K562 (cell line): ENCODE measurements around the gene JUP. TPM values are rescaled to one million over a fixed set of nuclear protein-coding genes. Genes with fewer than 3 reads are reported as not detected.

ENCODE experiments used
- ATAC-seq: fragments of 200-7000 bp; cut with Tn5 transposase; 3 replicates; pipeline ENCODE4 v1.9.1; 2020; ENCODE audit warnings: moderate library complexity
- BruUV-seq: library from RNA; stranded (reverse); fragments of 400-500 nt; replicated peaks from 2 replicates; lab custom pipeline; 2021; lab: Mats Ljungman, UMichigan
- CTCF ChIA-PET: fragments of 300-600 bp; formaldehyde crosslinking; extraction: SDS; loops from one replicate; lab custom pipeline; 2021; ENCODE audit warnings: low intra/inter-chr PET ratio; lab: Yijun Ruan, JAX
- POLR2A ChIA-PET: fragments of 300-600, 350-650 bp; sonication (Branson Sonifier 250); formaldehyde crosslinking; extraction: SDS; loops from one replicate; lab custom pipeline; 2021; ENCODE audit warnings: antibody characterized with exemption, inconsistent platforms; lab: Yijun Ruan, JAX
- DNase-seq, 4 experiments: peaks; one replicate each; pipeline versions ENCODE4 v3.0.0 to v3.0.0-alpha.2; 2011 to 2018; ENCODE audit warnings: low spot score in 3 of 4, mixed read lengths in 3 of 4; ENCODE audit errors: extremely low read depth in 1 of 4
- FAIRE-seq: peaks from 2 replicates; lab custom pipeline; 2011; peaks lifted over from hg19 to GRCh38; lab: Jason Lieb, UNC
- H2AFZ ChIP-seq: 2 replicates; pipeline ENCODE4 v1.6.0; 2011; ENCODE audit warnings: low read depth, low read length, control low read depth, inconsistent platforms
- H3K27ac ChIP-seq: fragments of 200-600 bp; 3 replicates; pipeline ENCODE4 v1.8.0; 2011; ENCODE audit warnings: low read depth, mild to moderate bottlenecking, control low read depth, inconsistent platforms, low read length, moderate library complexity, mixed read lengths; ENCODE audit errors: extremely low read depth
- H3K27me3 ChIP-seq, 2 experiments: fragments of 300-600 bp in 1 of 2; 2 replicates in 1 of 2; 3 replicates in 1 of 2; pipeline versions ENCODE4 v1.6.0 to v1.8.0; 2011; ENCODE audit warnings: inconsistent platforms in 2 of 2, low read length in 2 of 2, mild to moderate bottlenecking in 1 of 2, mixed read lengths in 1 of 2, moderate library complexity in 1 of 2; ENCODE audit not compliant: control insufficient read depth in 2 of 2, insufficient read depth in 2 of 2
- H3K36me3 ChIP-seq: fragments of 300-600 bp; 3 replicates; pipeline ENCODE4 v1.8.0; 2011; ENCODE audit warnings: mild to moderate bottlenecking, low read length, inconsistent platforms; ENCODE audit not compliant: control insufficient read depth, insufficient read depth
- H3K4me1 ChIP-seq, 2 experiments: fragments of 200-600 bp in 1 of 2; replicated peaks in 1 of 2; 2 replicates in 1 of 2; 3 replicates in 1 of 2; pipeline versions ENCODE4 v1.5.1 to v1.8.0; 2011; ENCODE audit warnings: inconsistent platforms in 2 of 2, low read length in 2 of 2, mild to moderate bottlenecking in 1 of 2, mixed read lengths in 1 of 2, moderate library complexity in 1 of 2; ENCODE audit not compliant: control insufficient read depth in 2 of 2, insufficient read depth in 2 of 2
- H3K4me2 ChIP-seq: 2 replicates; pipeline ENCODE4 v1.6.1; 2011; ENCODE audit warnings: low read length, control low read depth, inconsistent platforms, mixed read lengths; ENCODE audit not compliant: insufficient read depth
- H3K4me3 ChIP-seq: fragments of 200-600 bp; sonication (generic), shearing (Covaris generic); 2 replicates; pipeline ENCODE4 v1.5.1; 2016; ENCODE audit warnings: control low read depth, inconsistent platforms
- H3K79me2 ChIP-seq: fragments of 200-600 bp; 3 replicates; pipeline ENCODE4 v1.8.0; 2011; ENCODE audit warnings: low read length, inconsistent platforms; ENCODE audit not compliant: control insufficient read depth, insufficient read depth
- H3K9ac ChIP-seq, 2 experiments: 2 replicates each; pipeline versions ENCODE4 v1.6.0 to v1.6.1; 2011; ENCODE audit warnings: low read depth in 2 of 2, low read length in 2 of 2, control low read depth in 1 of 2, inconsistent platforms in 1 of 2, mild to moderate bottlenecking in 1 of 2, mixed read lengths in 1 of 2; ENCODE audit not compliant: insufficient read depth in 1 of 2
- H3K9me1 ChIP-seq: one replicate; pipeline ENCODE4 v1.6.0; 2011; ENCODE audit warnings: inconsistent platforms, mild to moderate bottlenecking, low read length, moderate library complexity; ENCODE audit not compliant: control insufficient read depth, insufficient read depth
- H3K9me3 ChIP-seq: replicated peaks from 2 replicates; pipeline ENCODE4 v1.5.1; 2011; ENCODE audit warnings: low read depth, low read length, inconsistent platforms; ENCODE audit not compliant: control insufficient read depth, insufficient read depth
- H4K20me1 ChIP-seq: replicated peaks from 2 replicates; pipeline ENCODE4 v1.6.1; 2011; ENCODE audit warnings: low read length, inconsistent platforms, mixed read lengths; ENCODE audit not compliant: control insufficient read depth, insufficient read depth
- CEBPB ChIP-seq: fragments of 450-650 bp; IDR thresholded peaks from 2 replicates; pipeline ENCODE4 v1.6.1; 2016; ENCODE audit warnings: missing genetic modification characterization, missing compliant biosample characterization
- CHD1 ChIP-seq: fragments of 200-600 bp; sonication (generic); IDR thresholded peaks from one replicate; pipeline ENCODE4 v1.6.1; 2012; ENCODE audit warnings: mild to moderate bottlenecking, moderate library complexity, low read length, inconsistent platforms
- FOXP4 ChIP-seq: sonication (generic); formaldehyde crosslinking; IDR thresholded peaks from 2 replicates; pipeline ENCODE4 v1.8.0; 2022; ENCODE audit warnings: mild to moderate bottlenecking, missing genetic modification reagents, borderline replicate concordance
- HMGXB4 ChIP-seq: sonication (generic); formaldehyde crosslinking; IDR thresholded peaks from 2 replicates; pipeline ENCODE4 v1.8.1; 2023; ENCODE audit warnings: mild to moderate bottlenecking, missing genetic modification reagents
- LARP7 ChIP-seq: fragments of 450-650 bp; IDR thresholded peaks from 2 replicates; pipeline ENCODE4 v1.6.1; 2016
- MED1 ChIP-seq: sonication (generic); formaldehyde crosslinking; IDR thresholded peaks from 2 replicates; pipeline ENCODE4 v1.8.1; 2023; ENCODE audit warnings: missing genetic modification reagents, borderline replicate concordance
- MTA1 ChIP-seq: fragments of 450-650 bp; IDR thresholded peaks from 2 replicates; pipeline ENCODE4 v1.6.1; 2017; ENCODE audit warnings: borderline replicate concordance
- MTA3 ChIP-seq: fragments of 450-650 bp; formaldehyde crosslinking; IDR thresholded peaks from 2 replicates; pipeline ENCODE4 v1.6.1; 2017; ENCODE audit warnings: mild to moderate bottlenecking, borderline replicate concordance
- NFYB ChIP-seq: IDR thresholded peaks from 2 replicates; pipeline ENCODE4 v1.6.1; 2011; ENCODE audit warnings: mild to moderate bottlenecking, moderate library complexity; ENCODE audit not compliant: insufficient read length; ENCODE audit errors: extremely low read depth
- OTX1 ChIP-seq: fragments of 450-650 bp; formaldehyde crosslinking; IDR thresholded peaks from 2 replicates; pipeline ENCODE4 v1.4.0; 2022; ENCODE audit warnings: mild to moderate bottlenecking
- SREBF1 ChIP-seq: fragments of 150-350 bp; IDR thresholded peaks from 2 replicates; pipeline ENCODE4 v1.6.1; 2014; ENCODE audit warnings: antibody characterized with exemption, low read depth, low read length, borderline replicate concordance
- WHSC1 ChIP-seq: IDR thresholded peaks from one replicate; pipeline ENCODE4 v1.6.1; 2012; ENCODE audit warnings: low read length, control low read depth, inconsistent platforms
- ZNF431 ChIP-seq: sonication (generic); formaldehyde crosslinking; IDR thresholded peaks from 2 replicates; pipeline ENCODE4 v1.8.0; 2022; ENCODE audit warnings: mild to moderate bottlenecking, missing genetic modification reagents
- ZNF584 ChIP-seq: fragments of 200-800 bp; sonication (Bioruptor generic); IDR thresholded peaks from 2 replicates; pipeline ENCODE4 v1.6.1; 2016; ENCODE audit warnings: low read depth, mild to moderate bottlenecking, missing genetic modification characterization, missing compliant biosample characterization
- WGBS: fragments of 100-300 bp; shearing (Covaris generic); methylation state at CpG from one replicate; pipeline ENCODE4 v1.1.6; 2016; ENCODE audit warnings: low coverage, mixed read lengths; ENCODE audit not compliant: insufficient coverage; ENCODE audit errors: missing lambda C conversion rate; 5-methylcytosine and 5-hydroxymethylcytosine counted together
- in situ Hi-C: fragments of 300-500 bp; cut with MboI; formaldehyde crosslinking; loops from 4 replicates; pipeline ENCODE4 v1.15.0; 2018; ENCODE audit warnings: inconsistent platforms, mixed read lengths
- intact Hi-C: fragments of 100-400 bp; cut with micrococcal nuclease; formaldehyde crosslinking; loops from 2 replicates; pipeline ENCODE4 v1.14.2; 2022
- polyA plus RNA-seq, 8 experiments: library from polyadenylated mRNA; depleted of rRNA in 4 of 8; stranded (reverse) in 5 of 8; unstranded in 3 of 8; fragments of >200 nt; fragmentation: Nextera tagmentation in 2 of 8; fragmentation: Illumina TruSeq in 1 of 8; extraction: Ambion mirVana in 2 of 8; extraction: Trizol in 1 of 8; gene quantifications; 2 replicates each; pipeline versions ENCODE4 v1.2.1 to v1.2.3, GENCODE V29; 2011 to 2014; ENCODE audit warnings: inconsistent platforms in 1 of 8, missing spikeins in 1 of 8
- total RNA-seq, 7 experiments: library from RNA; depleted of rRNA in 6 of 7; stranded (reverse); fragments of >200 nt in 6 of 7; fragmentation: Illumina TruSeq in 2 of 7; extraction: Trizol in 2 of 7; gene quantifications; 2 replicates each; pipeline versions ENCODE4 v1.2.1 to v1.2.3, GENCODE V29; 2011 to 2021; ENCODE audit warnings: low replicate concordance in 1 of 7
- TF ChIP-seq, protein P1 (sequence below): fragments of 450-650 bp; IDR thresholded peaks from 2 replicates; pipeline ENCODE4 v1.6.1; 2017; ENCODE audit warnings: antibody characterized with exemption, mild to moderate bottlenecking

Gene JUP
- total and polyA plus RNA-seq, 9 of the 15 experiments (the other 6 are each of a cell fraction or from before 2014, with no cell fraction given), result 6.4 to 177 (median 31.2) TPM

GRCh38 chr17:41730479-41730878 is 56.0 kb downstream of the JUP start:
- Histone ChIP-seq H3K4me3 (no peak overlapping the region), H3K36me3 (no peaks in the 10 kb centered on the region), H3K9me3 (no peaks in the 10 kb centered on the region), H3K9me1 (no peaks in the 10 kb centered on the region), H4K20me1 (no peaks in the 10 kb centered on the region), H3K27me3 (peaks cover 23 to 42% of the 10 kb centered on the region in 2 experiments; a peak in 4 of 5 replicates), H3K9ac (no peak overlapping the region), H3K4me1 (peaks cover 3 to 28% of the 10 kb centered on the region in 2 experiments; a peak in 3 of 5 replicates), H3K4me2 (no peak overlapping the region), H3K79me2 (no peaks in the 10 kb centered on the region), H2AFZ (no peak overlapping the region), H3K27ac (no peak overlapping the region)
- peak; percentile 7; the same call in 1 of the 3 replicates for ATAC-seq
- FAIRE-seq, result peak; percentile 48
- WGBS, result 3% methylated on average over 4 of the region's 4 CpGs
- DNase-seq, result no peak
- BruUV-seq, result no TSS peak
- CTCF ChIA-PET, result interaction anchor here (0.5 kb wide), 1 partner anchor 14 kb away, joined by 3 read pairs; no protein-coding TSS in a partner anchor
- intact Hi-C loops (no loop called here), in situ Hi-C loops (loop anchor here (25.0 kb wide), 1 partner anchor 382 kb away; the partner anchor contains the start of genes DHX58, HSPB9 and KAT2A)
- POLR2A ChIA-PET, result interaction anchor here (0.9 to 2.3 kb wide), 2 partner anchors 12 to 41 kb away, joined by 3 to 21 read pairs; partner anchors contain the start of gene EIF1
- no peak for TF ChIP-seq MED1
- TF ChIP-seq CHD1, result no peak
- TF ChIP-seq, protein P1, sequence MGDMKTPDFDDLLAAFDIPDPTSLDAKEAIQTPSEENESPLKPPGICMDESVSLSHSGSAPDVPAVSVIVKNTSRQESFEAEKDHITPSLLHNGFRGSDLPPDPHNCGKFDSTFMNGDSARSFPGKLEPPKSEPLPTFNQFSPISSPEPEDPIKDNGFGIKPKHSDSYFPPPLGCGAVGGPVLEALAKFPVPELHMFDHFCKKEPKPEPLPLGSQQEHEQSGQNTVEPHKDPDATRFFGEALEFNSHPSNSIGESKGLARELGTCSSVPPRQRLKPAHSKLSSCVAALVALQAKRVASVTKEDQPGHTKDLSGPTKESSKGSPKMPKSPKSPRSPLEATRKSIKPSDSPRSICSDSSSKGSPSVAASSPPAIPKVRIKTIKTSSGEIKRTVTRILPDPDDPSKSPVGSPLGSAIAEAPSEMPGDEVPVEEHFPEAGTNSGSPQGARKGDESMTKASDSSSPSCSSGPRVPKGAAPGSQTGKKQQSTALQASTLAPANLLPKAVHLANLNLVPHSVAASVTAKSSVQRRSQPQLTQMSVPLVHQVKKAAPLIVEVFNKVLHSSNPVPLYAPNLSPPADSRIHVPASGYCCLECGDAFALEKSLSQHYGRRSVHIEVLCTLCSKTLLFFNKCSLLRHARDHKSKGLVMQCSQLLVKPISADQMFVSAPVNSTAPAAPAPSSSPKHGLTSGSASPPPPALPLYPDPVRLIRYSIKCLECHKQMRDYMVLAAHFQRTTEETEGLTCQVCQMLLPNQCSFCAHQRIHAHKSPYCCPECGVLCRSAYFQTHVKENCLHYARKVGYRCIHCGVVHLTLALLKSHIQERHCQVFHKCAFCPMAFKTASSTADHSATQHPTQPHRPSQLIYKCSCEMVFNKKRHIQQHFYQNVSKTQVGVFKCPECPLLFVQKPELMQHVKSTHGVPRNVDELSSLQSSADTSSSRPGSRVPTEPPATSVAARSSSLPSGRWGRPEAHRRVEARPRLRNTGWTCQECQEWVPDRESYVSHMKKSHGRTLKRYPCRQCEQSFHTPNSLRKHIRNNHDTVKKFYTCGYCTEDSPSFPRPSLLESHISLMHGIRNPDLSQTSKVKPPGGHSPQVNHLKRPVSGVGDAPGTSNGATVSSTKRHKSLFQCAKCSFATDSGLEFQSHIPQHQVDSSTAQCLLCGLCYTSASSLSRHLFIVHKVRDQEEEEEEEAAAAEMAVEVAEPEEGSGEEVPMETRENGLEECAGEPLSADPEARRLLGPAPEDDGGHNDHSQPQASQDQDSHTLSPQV, result no peak
- TF ChIP-seq OTX1, result no peak
- TF ChIP-seq ZNF584 (CRISPR knock-in tag), result no peak
- no peak for TF ChIP-seq MTA1
- no peak for TF ChIP-seq SREBF1
- no peak for TF ChIP-seq MTA3
- TF ChIP-seq WHSC1, result no peak
- TF ChIP-seq HMGXB4 (CRISPR knock-in tag), result no peak
- no peak for TF ChIP-seq NFYB
- TF ChIP-seq FOXP4 (CRISPR knock-in tag), result no peak
- TF ChIP-seq LARP7, result no peak
- no peak for TF ChIP-seq ZNF431 (CRISPR knock-in tag)
- no peak for TF ChIP-seq CEBPB
